Kidney epithelial cell (primary cell): ENCODE results near the gene RHOBTB1. TPM values are rescaled to one million over a fixed set of nuclear protein-coding genes. Genes with fewer than 3 reads are reported as not detected.

Experiments
- DNase-seq: peaks from one replicate; pipeline ENCODE4 v3.0.0-alpha.2; 2010; ENCODE audit warnings: low read depth
- H3K27me3 ChIP-seq: 2 replicates; pipeline ENCODE4 v1.6.0; 2011; ENCODE audit warnings: low read length; ENCODE audit not compliant: control insufficient read depth, insufficient read depth
- H3K36me3 ChIP-seq: 2 replicates; pipeline ENCODE4 v1.5.1; 2011; ENCODE audit warnings: low read length; ENCODE audit not compliant: control insufficient read depth, insufficient read depth
- H3K4me3 ChIP-seq: 2 replicates; pipeline ENCODE4 v1.5.1; 2011; ENCODE audit warnings: low read depth, mild to moderate bottlenecking, control low read depth, low read length
- CTCF ChIP-seq: IDR thresholded peaks from 2 replicates; pipeline ENCODE4 v1.5.1; 2011; ENCODE audit warnings: mild to moderate bottlenecking, moderate library complexity, low read length, control low read depth, inconsistent platforms; ENCODE audit not compliant: insufficient read depth, poor library complexity, severe bottlenecking
- total RNA-seq: library from RNA; depleted of rRNA; stranded (reverse); fragments of >200 nt; gene quantifications from 2 replicates; pipeline ENCODE4 v1.2.3, GENCODE V29; 2015

The RHOBTB1 gene
- total RNA-seq, 1 donor from 2014 or later = 21.3 TPM

GRCh38 chr10:60952067-60952845 lies 8.3 kb upstream of the RHOBTB1 start:
- no peak overlapping the region for H3K4me3 ChIP-seq
- no peak for DNase-seq
- TF ChIP-seq CTCF = no peak
- H3K27me3 ChIP-seq = no peaks in the 10 kb centered on the region
- no peaks in the 10 kb centered on the region for H3K36me3 ChIP-seq

GRCh38 chr10:60951272-60951724 lies 7.3 kb upstream of the RHOBTB1 start:
- Histone ChIP-seq H3K4me3 (no peak overlapping the region), H3K27me3 (no peaks in the 10 kb centered on the region), H3K36me3 (no peaks in the 10 kb centered on the region)
- DNase-seq = no peak
- TF ChIP-seq CTCF = no peak

DNA sequence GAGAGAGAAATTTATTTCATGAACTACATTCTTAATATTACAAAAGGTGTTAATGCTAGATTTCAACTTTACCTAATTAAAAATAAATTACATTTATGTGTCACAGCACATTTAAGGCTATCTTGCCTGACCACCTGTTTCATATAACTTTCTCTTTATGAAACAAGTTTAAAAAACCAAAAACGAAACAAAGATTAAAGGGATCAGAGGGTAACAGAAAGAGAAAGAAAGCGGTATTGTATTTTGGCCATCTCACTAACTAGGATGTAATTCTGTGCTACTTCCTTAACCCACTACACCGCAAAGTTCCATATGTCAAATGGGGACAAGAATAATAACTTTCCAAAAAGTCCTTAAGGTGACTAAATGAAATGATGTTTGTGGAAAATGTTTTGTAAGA lies 6.3 kb upstream of the RHOBTB1 start:
- Histone ChIP-seq H3K4me3 (no peak overlapping the region), H3K36me3 (no peaks in the 10 kb centered on the region), H3K27me3 (no peaks in the 10 kb centered on the region)
- DNase-seq = no peak
- no peak for TF ChIP-seq CTCF

DNA sequence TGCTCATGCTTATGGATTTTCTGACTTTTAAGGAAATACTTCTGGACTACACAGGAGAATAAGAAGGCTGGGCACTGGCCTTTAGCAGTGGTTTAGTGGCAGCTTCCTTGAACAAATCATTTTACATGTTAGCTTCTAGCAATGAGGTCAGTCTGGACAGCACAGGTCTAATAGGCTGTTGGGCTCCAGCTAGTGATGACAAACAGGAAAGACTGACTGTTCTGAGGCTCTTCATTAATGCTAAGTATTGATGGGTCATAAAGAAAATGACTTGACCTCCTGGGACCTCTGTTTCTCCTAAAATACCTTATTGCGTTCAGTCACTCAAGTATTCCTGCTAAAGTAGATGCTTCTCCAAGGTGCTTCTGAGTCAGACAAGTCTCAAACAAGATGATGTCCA lies 4.9 kb upstream of the RHOBTB1 start:
- no peak for DNase-seq
- no peak overlapping the region for H3K4me3 ChIP-seq
- no peak for TF ChIP-seq CTCF
- H3K36me3 ChIP-seq = no peaks in the 10 kb centered on the region
- no peaks in the 10 kb centered on the region for H3K27me3 ChIP-seq

- Histone ChIP-seq H3K36me3 (no peaks in the 10 kb centered on the region), H3K27me3 (no peaks in the 10 kb centered on the region), H3K4me3 (peak overlapping the region; percentile 75)
- TF ChIP-seq CTCF = no peak
- DNase-seq = no peak
Measured at GRCh38 chr10:60944910-60945297, 919 bp upstream of the RHOBTB1 start.
